Measurements from ENCODE around the gene KLHL41.
A peak's percentile ranks its signal among the peaks of the same experiment; 100 is the strongest.

The KLHL41 gene

GRCh38 chr2:169469952-169470572, 39.4 kb upstream of the KLHL41 start:
- no peak for DNase-seq (ENCODE audit: low read depth)
- no peak overlapping the region for H3K4me3 ChIP-seq (ENCODE audit: low read length)
- no peak for TF ChIP-seq CTCF (conservative IDR thresholded peaks at IDR 0.05; ENCODE audit: low read length)

- H3K4me3 ChIP-seq (ENCODE audit: low read length) = no peak overlapping the region
- TF ChIP-seq CTCF (conservative IDR thresholded peaks at IDR 0.05; ENCODE audit: low read length) = no peak
- DNase-seq (ENCODE audit: low read depth) = no peak
Observed at GRCh38 chr2:169472249-169472648, 37.3 kb upstream of the KLHL41 start.

- no peak overlapping the region for H3K4me3 ChIP-seq (ENCODE audit: low read length)
- no peak for TF ChIP-seq CTCF (conservative IDR thresholded peaks at IDR 0.05; ENCODE audit: low read length)
- no peak for DNase-seq (ENCODE audit: low read depth)
Observed at GRCh38 chr2:169476459-169476858, 33.0 kb upstream of the KLHL41 start.

- no peak overlapping the region; the same call in 1 of the 2 replicates for H3K4me3 ChIP-seq (ENCODE audit: low read length)
- no peak for TF ChIP-seq CTCF (conservative IDR thresholded peaks at IDR 0.05; ENCODE audit: low read length)
- DNase-seq (ENCODE audit: low read depth) = peak; percentile 46
Observed at GRCh38 chr2:169478339-169478738, 31.2 kb upstream of the KLHL41 start.

- TF ChIP-seq CTCF (conservative IDR thresholded peaks at IDR 0.05; ENCODE audit: low read length) = no peak
- H3K4me3 ChIP-seq (ENCODE audit: low read length) = peak overlapping the region; percentile 83
- no peak for DNase-seq (ENCODE audit: low read depth)
Observed at GRCh38 chr2:169478745-169479256, 30.7 kb upstream of the KLHL41 start.

DNA sequence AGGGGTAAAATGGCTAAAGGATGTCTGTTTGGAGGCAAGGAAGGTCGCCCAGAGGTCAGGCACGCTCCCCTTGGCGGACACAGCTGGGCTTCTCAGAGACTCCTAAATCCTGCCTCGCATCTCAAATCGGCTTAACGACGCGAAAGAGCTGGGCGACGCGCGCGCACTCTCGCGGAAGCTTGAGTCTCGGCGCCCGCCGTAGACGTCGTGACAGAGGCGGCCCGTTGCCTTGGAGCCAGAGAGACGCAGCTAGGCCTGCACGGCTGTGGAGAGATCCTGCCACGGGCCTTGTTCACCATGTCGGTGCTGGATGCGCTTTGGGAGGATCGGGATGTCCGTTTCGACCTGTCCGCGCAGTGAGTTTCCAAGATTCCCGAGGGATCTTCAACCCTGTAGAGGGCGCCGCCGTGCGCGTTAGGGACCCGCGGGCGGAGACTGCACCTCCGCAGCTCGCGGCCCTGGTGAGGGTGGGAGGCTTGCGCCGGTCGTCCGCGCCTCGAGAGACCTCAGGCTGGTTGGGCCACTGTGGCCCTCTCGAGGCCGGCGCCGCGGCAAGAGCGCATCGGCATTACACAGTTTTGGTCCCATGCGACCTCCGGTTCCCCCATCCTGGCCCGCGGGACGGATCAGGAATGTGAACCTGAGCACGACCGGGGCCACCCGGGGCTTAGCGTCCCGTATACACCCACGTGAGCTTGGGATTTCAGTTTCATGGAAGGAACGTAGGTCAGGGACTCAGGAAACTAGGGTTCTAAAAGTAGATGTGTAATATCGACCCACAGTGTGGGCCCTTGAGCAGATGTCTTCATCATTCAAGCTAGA, 30.0 kb upstream of the KLHL41 start, which contains the start of gene BBS5:
TSS of gene BBS5 (plus strand) at position 238 of the 822 bp plus-strand sequence. CDS start at position 298, 60 bp downstream.
- peak; percentile 54 for TF ChIP-seq CTCF (conservative IDR thresholded peaks at IDR 0.05; ENCODE audit: low read length)
- peak within 1 kb of the TSS; percentile 83 for H3K4me3 ChIP-seq (ENCODE audit: low read length)
- peak; percentile 87 for DNase-seq (ENCODE audit: low read depth)
